Activated CD4-positive, alpha-beta T cell treated with anti-CD3 and anti-CD28 coated beads, Interleukin-2, Interleukin-6, amounts not matched to agents 100 ng/mL and 50 ng/mL, durations not matched to agents 16 hours and 8 hours (primary cell): Measurements from ENCODE around the gene OSMR.

Experiments
- DNase-seq: peaks from one replicate; pipeline ENCODE4 v3.0.0-alpha.2; 2020

OSMR gene

DNA sequence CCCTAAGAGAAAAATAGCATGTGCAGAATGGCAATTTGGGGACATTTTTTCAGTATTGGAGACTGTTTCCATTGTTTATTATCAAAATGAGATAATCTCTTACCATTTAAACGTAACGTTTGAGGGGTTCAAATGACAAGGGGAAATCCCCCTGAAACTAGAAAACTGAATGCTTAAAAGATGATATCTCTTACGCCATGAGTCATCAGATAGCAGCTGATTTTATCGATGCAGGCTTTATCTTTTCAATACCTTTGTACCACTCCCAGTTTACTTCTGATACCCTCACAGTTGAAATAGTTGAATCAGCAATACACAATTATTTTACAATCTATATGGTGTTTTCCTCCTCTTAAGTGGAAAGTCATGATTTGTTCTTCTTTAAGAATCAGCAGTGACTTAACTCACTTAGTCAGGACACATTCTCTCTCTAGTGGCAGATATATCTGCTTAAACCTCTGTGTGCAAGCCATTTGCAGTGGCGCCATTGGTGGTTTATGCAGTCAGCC is 29.2 kb downstream of the OSMR start:
- DNase-seq: no peak

GRCh38 chr5:38878391-38879077 is 32.7 kb downstream of the OSMR start:
- DNase-seq: no peak

DNA sequence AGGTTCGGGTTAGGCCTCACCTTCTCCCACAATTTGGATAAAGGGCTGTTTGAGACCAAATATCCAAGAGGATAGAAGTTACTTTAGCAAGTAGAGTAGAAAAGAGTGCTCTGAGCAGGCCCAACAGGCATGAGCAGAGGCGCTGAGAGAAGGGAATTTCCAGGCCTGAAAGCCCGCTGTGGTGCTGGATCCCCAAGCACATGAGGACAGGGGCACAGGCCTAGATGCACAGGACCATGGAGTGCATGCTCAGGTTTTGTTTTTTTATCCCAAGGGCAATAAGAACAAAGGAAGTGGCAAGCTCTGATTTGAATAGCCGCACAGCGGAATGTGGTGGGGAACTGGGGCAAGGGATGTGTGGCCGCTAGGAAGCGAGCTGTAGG is 33.3 kb downstream of the OSMR start:
- DNase-seq: no peak

- DNase-seq: no peak
These were observed 38.0 kb downstream of the OSMR start for GRCh38 chr5:38883842-38884241.

DNA sequence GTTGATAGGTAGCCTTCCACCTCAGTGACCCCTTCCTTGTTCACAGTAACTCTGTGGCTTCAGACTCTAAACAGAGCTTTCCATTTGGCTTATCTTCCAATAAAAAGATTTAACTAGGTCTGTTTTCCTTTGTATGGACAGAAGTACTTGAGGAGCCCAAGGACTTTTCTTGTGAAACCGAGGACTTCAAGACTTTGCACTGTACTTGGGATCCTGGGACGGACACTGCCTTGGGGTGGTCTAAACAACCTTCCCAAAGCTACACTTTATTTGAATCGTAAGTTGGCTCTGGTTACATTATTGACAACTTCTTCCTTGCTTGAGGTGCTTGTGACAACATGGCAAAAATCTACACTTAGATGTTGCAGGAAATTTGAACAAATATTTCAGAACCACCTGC is 39.4 kb downstream of the OSMR start:
- DNase-seq: no peak

DNA sequence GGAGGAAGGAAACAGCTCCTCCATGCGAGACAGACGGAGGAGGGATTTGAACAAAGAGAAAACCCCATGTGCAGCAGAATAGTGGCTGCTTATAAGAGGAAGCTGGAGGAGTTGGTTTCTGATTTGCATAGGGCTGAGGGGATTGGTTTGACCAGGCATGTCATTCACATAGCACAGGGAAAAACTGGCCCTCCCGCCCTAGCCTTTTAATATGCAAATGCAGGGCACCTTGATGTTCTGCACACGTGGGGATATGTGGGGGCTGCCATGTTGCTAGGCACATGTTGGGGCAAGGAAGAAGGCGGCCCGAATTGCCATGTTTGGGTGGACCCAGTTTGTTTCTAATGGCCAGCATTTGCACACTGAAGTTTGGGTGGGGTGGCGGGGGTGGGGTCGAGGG is 42.2 kb downstream of the OSMR start:
- DNase-seq: no peak

- no peak for DNase-seq
These were observed 43.6 kb downstream of the OSMR start for GRCh38 chr5:38889424-38889823.

GRCh38 chr5:38891563-38891962 is 45.8 kb downstream of the OSMR start:
- no peak for DNase-seq

DNA sequence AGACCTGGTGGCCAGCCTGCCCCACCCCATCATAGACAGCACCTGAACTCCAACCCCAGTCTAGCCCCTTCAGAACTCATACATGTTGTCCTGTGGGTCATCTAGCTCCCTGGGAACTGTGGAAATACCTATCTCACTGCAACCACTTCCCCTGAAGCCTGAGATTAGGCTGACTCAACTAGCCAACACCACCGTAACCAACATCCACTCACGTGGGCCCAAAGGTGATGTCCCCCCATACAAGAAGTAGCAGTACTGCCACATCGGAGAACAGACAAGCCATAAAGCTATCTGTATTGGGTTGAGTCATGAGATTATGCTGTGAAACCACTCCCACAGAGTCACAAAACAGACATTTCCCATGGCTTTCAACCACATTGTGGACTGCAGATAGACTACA is 46.6 kb downstream of the OSMR start:
- no peak for DNase-seq

DNA sequence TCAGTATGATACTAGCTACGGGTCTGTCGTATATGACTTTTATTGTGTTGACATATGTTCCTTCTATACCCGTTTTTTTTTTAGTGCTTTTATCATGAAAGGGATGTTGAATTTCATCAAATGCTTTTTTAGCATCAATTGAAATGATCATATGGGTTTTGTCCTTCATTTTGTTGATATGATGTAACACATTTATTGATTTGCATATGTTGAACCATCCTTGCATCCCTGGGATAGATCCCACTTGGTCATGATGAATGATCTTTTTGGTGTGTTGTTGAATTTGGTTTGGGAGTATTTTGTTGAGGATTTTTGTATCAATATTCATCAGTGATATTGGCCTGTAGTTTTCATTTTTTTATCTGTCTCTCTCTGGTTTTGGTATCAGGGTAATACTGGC is 50.9 kb downstream of the OSMR start:
- no peak for DNase-seq

DNA sequence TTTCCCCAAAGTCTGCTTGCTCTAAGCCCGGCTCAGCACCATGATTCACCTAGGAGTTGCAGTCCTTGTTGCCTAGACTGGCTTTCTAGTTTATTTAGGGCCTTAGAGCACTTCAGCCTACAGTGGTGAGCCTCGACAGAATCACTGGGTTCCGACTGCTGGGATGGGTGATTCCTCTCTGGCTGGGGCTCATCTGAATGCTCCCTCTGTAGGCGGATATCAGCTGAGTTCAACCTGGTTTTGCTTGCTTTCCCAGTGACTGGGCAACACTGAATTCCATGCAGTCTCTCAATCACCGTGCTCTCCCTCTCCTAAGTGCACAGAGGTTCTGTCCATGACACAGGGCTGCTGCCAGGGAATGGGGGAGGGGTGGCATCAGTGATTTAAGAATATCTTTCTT is 54.1 kb downstream of the OSMR start:
- DNase-seq: no peak

DNA sequence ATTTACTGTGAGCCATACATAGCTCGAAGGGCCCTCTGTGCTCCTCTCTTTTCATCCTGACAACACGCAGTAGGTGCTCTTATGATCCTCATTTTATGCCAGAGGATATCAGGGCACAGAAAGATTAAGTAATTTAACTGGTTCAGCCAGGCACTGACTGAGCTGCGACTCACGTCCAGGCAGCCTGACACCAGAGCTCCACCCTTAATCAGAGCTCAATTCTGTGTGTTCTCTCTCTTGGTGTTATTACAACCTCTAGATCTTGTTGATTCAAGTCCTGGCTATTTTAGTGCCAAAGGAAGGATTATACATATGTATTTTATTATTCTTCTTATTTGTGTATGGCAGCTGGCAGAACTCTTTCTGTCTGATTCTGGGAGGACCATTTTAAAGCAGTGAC is 59.7 kb downstream of the OSMR start:
- no peak for DNase-seq

DNA sequence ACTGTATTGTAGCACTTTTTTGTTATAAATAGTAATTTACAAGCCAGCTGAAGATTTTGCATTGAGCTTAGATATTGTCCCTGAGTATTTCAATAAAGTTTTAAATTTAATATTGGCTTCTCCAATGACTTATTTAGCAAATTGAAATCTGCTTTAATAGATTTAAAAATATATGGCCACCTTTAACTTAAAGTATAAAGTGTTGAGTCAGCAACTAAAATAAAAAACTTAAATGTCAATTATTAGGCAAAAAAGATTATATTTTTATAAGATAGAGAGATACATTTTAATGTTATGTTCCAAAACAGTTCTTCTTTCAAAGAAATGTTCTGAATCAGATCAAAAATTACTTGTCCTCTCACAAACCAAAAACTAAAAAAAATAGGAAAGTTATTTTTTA is 60.7 kb downstream of the OSMR start:
- no peak for DNase-seq

- DNase-seq: no peak
These were observed 66.1 kb downstream of the OSMR start for GRCh38 chr5:38911933-38912332.

DNA sequence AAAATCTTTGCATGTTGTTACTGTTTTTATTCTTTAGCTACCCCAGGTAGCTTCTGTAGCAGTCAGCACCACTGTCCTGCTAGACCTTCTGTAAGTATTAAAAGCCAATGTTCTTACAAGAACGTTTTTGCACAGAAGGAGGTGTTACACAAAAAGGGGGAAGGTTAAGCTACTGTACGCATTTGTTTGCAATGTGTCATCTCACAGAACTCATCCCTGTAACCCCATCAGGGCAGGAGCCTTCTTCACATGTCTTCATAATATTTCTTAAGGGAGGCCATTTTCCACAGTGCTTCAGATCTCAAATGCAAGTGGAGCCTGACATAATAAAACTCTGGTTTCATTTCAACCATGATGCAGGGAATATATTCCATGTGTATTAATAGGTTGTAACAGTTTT is 67.9 kb downstream of the OSMR start:
- no peak for DNase-seq

GRCh38 chr5:38916802-38917201 is 71.0 kb downstream of the OSMR start:
- no peak for DNase-seq

DNA sequence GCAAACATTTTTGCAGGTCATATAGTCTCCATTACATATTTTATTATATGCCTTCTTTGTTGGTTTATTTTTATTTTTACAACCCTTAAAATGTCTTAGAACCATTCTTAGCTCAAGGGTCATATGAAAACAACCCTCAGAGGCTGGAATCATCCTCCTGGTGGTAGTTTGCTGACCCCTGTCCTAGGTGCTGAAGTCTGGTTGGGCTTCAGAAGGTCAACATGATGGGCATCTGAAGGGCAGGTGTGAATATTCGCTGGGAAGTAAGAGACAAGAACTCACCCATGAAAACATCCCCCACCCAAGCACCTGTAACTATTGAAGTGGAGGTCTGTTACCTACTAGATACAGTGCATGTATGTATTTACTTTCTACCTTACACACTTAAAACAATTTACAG is 75.4 kb downstream of the OSMR start:
- DNase-seq: no peak

- DNase-seq: peak; percentile 57
These were observed 76.4 kb downstream of the OSMR start for GRCh38 chr5:38922199-38922598.

DNA sequence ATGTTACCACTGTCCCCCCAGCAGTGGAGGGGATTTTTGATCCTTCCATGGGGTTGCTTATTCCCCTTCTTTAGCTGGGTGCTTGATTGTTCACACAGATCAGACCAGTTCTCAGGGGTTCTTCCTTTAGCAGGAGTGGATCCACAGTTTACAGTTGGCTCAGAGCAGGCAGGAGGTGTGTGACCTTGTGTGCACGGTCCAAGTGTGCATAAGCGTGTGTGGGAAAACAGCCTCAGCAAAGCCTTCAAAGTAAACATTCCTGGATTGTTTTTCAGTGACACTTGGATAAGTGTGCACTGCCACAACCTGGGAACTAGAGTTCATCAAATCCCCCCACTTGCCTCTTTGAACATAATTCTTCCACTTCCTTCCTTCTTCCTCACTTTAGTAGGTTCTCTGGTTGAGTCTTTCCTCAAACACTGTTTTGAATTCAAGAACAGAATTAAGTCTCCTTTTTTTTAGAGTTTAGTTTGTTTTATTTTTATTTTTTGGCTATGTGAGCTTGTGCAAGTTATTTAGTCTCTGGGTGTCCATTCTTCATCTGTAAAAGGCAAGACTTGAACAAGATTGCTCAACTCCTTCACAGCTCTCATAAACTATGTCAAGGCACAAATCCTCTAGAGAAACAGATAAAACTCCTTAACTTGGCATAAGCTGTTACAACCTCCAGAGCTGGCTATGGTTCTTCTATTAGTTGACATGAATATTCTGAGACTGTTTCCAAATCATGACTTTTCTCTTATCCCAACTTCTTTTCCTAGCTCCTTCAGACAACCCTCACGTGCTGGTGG is 78.0 kb downstream of the OSMR start:
- no peak for DNase-seq

DNA sequence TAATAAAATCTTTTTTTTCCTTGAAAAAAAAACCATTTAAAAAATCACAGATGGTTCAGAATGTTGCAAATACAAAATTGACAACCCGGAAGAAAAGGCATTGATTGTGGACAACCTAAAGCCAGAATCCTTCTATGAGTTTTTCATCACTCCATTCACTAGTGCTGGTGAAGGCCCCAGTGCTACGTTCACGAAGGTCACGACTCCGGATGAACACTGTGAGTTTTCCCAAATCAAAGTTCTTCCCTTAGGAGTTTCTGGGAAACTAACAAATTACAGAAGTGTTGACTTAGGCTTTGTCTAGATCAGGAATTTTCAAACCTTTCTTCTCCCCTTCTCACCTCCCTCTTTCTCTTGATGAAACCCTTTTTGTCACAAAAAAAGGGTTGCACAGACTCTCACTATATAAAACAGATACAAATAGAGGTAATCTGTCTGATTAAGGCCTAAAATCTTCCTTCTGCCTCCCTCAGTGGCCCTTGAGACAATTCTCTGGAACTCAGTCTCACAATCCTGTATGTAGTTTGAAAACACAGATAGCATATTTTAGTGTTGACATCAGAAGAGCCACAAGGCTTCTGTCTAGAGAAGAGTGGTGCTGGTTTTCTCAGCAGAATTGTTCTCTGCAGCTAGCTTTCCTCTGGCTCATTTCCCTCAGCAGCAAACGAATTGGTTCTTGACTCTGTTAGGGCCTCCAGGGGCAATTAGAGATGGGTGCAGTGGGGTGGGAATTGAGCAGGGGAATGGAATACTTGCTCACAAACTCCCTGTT is 79.5 kb downstream of the OSMR start:
- DNase-seq: no peak

DNA sequence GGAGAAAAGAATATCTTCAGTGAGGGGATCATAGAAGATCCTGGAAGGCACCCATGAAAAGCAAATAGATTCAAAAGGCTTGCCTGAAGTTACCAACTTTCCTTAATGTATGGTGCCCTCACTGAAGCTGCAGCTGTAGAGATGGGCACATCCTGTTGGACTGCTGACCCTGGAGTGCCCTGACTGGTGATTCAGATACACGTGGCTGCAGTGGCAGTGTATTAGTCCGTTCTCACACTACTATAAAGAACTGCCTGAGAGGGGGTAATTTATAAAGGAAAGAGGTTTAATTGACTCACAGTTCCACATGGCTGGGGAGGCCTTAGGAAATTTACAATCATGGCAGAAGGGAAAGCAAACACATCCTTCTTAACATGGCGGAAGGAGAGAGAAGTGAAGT is 80.3 kb downstream of the OSMR start:
- no peak for DNase-seq

DNA sequence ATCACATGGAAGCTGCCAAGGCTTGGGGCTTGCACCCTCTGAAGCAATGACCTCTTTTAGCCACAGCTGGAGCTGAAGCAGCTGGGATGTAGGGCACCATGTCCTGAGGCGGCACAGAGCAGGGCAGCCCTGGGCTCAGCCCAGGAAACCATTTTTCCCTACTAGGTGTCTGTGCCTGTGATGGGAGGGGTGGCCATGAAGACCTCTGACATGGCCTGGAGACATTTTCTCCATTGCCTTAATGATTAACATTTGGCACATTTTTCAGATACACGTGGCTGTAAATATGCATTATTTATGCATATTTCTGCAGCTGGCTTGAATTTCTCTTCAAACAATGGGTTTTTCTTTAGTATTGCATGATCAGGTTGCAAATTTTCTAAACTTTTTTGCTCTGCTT is 81.7 kb downstream of the OSMR start:
- no peak for DNase-seq

DNA sequence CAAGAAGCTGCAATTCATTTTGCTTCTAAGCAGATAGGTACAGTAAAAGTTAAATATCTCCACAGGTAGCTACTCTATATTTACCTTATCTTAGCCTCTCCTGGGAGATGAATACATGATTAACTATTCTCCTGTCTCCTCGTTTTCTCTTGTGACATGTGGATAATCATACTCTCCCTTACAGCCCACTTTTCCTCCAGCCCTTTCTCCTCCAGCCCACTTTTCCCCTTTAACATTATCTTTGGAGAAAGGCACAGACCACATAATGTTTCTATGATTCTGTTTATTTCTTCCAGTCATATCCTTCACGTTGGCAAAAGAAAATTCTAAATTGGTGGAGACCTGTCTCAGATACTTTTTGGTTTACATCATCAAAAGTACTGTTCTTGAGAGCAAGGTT is 84.0 kb downstream of the OSMR start:
- no peak for DNase-seq

- peak; percentile 5 for DNase-seq
These were observed 85.9 kb downstream of the OSMR start for GRCh38 chr5:38931731-38932130.
